T-cell (primary cell): ENCODE results near the gene JMJD1C. TPM values are rescaled to one million over a fixed set of nuclear protein-coding genes. Genes with fewer than 3 reads are reported as not detected.
A peak's percentile ranks its signal among the peaks of the same experiment; 100 is the strongest.

ENCODE experiments used
- ATAC-seq, 4 experiments: fragments of 200-7000 bp in 3 of 4; fragments of 150-1000 bp in 1 of 4; cut with Tn5 transposase; replicated peaks in 1 of 4; 1 replicate in 3 of 4; 2 replicates in 1 of 4; pipeline ENCODE4 v1.10.0; 2021; ENCODE audit warnings: moderate library complexity in 3 of 4, mild to moderate bottlenecking in 2 of 4, moderate number of reproducible peaks in 1 of 4
- CTCF ChIA-PET, 2 donors: fragments of 300-600 bp; sonication (Branson Sonifier 250); formaldehyde crosslinking; loops; one replicate each; lab custom pipeline; 2022; ENCODE audit warnings: antibody characterized with exemption in 2 of 2; lab: Charles Lee
- POLR2A ChIA-PET, 2 donors: fragments of 300-600 bp; sonication (Branson Sonifier 250); formaldehyde crosslinking; loops; one replicate each; lab custom pipeline; 2022; ENCODE audit warnings: antibody characterized with exemption in 2 of 2; lab: Charles Lee
- DNase-seq, 35 experiments: peaks; one replicate each; pipeline versions ENCODE4 v3.0.0 to v3.0.0-alpha.2; 2013 to 2023
- H3K27ac ChIP-seq: one replicate; pipeline ENCODE4 v1.5.1; 2013; ENCODE audit warnings: low read length
- H3K27me3 ChIP-seq, 2 experiments: replicated peaks in 1 of 2; 1 replicate in 1 of 2; 2 replicates in 1 of 2; pipeline versions ENCODE4 v1.6.1 to v1.7.0; 2013; ENCODE audit warnings: low read length in 1 of 2, mixed read lengths in 1 of 2; ENCODE audit not compliant: control insufficient read depth in 2 of 2, insufficient read depth in 2 of 2; ENCODE audit errors: extremely low read depth in 1 of 2
- H3K36me3 ChIP-seq, 2 donors: 1 replicate in 1 of 2; 2 replicates in 1 of 2; pipeline versions ENCODE4 v1.6.1 to v1.7.0; 2013; ENCODE audit warnings: low read length in 1 of 2; ENCODE audit not compliant: control insufficient read depth in 2 of 2, insufficient read depth in 1 of 2; ENCODE audit errors: extremely low read depth in 1 of 2
- H3K4me1 ChIP-seq, 2 experiments: 1 replicate in 1 of 2; 2 replicates in 1 of 2; pipeline versions ENCODE4 v1.6.1 to v1.7.0; 2013; ENCODE audit warnings: low read length in 2 of 2, mixed read lengths in 1 of 2; ENCODE audit not compliant: insufficient read depth in 2 of 2, control insufficient read depth in 1 of 2; ENCODE audit errors: extremely low read depth in 1 of 2
- H3K4me3 ChIP-seq, 2 donors: 1 replicate in 1 of 2; 2 replicates in 1 of 2; pipeline versions ENCODE4 v1.5.1 to v1.7.0; 2013; ENCODE audit warnings: mild to moderate bottlenecking in 2 of 2, low read length in 1 of 2, moderate library complexity in 1 of 2; ENCODE audit not compliant: control insufficient read depth in 1 of 2; ENCODE audit errors: extremely low read depth in 1 of 2
- H3K9me3 ChIP-seq: 2 replicates; pipeline ENCODE4 v1.7.0; 2013
- H3K27ac Mint-ChIP-seq, 2 donors: one replicate each; pipeline ENCODE4 v1.8.0; 2020 to 2021; ENCODE audit warnings: mild to moderate bottlenecking in 2 of 2, mixed read lengths in 2 of 2
- H3K27me3 Mint-ChIP-seq, 2 donors: one replicate each; pipeline ENCODE4 v1.8.0; 2021 to 2022; ENCODE audit warnings: mixed read lengths in 2 of 2
- H3K36me3 Mint-ChIP-seq: one replicate; pipeline ENCODE4 v1.8.0; 2021; ENCODE audit warnings: mixed read lengths
- H3K4me1 Mint-ChIP-seq, 3 donors: one replicate each; pipeline ENCODE4 v1.8.0; 2020 to 2022; ENCODE audit warnings: mixed read lengths in 3 of 3, mild to moderate bottlenecking in 1 of 3
- H3K4me3 Mint-ChIP-seq, 3 donors: one replicate each; pipeline ENCODE4 v1.8.0; 2020 to 2022; ENCODE audit warnings: mild to moderate bottlenecking in 3 of 3, mixed read lengths in 3 of 3, moderate library complexity in 3 of 3
- H3K9me3 Mint-ChIP-seq, 3 donors: one replicate each; pipeline ENCODE4 v1.8.0; 2020 to 2022; ENCODE audit warnings: mixed read lengths in 3 of 3
- WGBS: methylation state at CpG from one replicate; pipeline ENCODE4 v1.1.5; 2013; ENCODE audit warnings: missing lambda C conversion rate; ENCODE audit not compliant: insufficient coverage; 5-methylcytosine and 5-hydroxymethylcytosine counted together
- total RNA-seq, 35 experiments: library from RNA in 6 of 35; stranded (reverse) in 6 of 35; fragments of 120-200 nt in 1 of 35; gene quantifications; one replicate each; pipeline versions ENCODE4 v1.2.1 to v1.2.4 and lab custom pipeline; 2013 to 2026

The JMJD1C gene
- total RNA-seq, 5 donors from 2014 or later (not counting 1 experiment from before 2014, with no cell fraction given) = 84.1 to 193 (median 92.6) TPM

- Histone ChIP-seq H3K4me1 (no peaks in the 10 kb centered on the region), H3K4me3 (no peak overlapping the region), H3K9me3 (no peaks in the 10 kb centered on the region), H3K27ac (no peak overlapping the region), H3K36me3 (peaks cover 0 to 51% of the 10 kb centered on the region in 2 donors), H3K27me3 (no peaks in the 10 kb centered on the region)
- no peak for ATAC-seq
- H3K4me3 Mint-ChIP-seq = no peak overlapping the region
- H3K36me3 Mint-ChIP-seq = peaks cover 47% of the 10 kb centered on the region
- ChIA-PET CTCF (interaction anchor here (0.5 to 3.0 kb wide), 5 partner anchors 459 to 733 kb away, joined by 3 to 13 read pairs (median 3); no protein-coding TSS in a partner anchor), POLR2A (interaction anchor here in 1 of 2 donors (0.6 kb wide), 1 partner anchor 89 kb away, joined by 3 read pairs; no protein-coding TSS in a partner anchor)
- H3K27ac Mint-ChIP-seq = peak overlapping the region; percentile 53 to 70
- no CpG with 5 or more reads among the region's 1 CpG for WGBS
- H3K27me3 Mint-ChIP-seq = no peaks in the 10 kb centered on the region
- H3K4me1 Mint-ChIP-seq = peaks cover 13 to 26% (median 24%) of the 10 kb centered on the region in 3 donors
- H3K9me3 Mint-ChIP-seq = no peaks in the 10 kb centered on the region
- no peak for DNase-seq
Observed at GRCh38 chr10:63171255-63171855, 294.4 kb downstream of the JMJD1C start.

GRCh38 chr10:63169624-63170023, 296.2 kb downstream of the JMJD1C start:
- Mint-ChIP-seq H3K9me3 (no peaks in the 10 kb centered on the region), H3K4me3 (no peak overlapping the region), H3K36me3 (peaks cover 43% of the 10 kb centered on the region), H3K4me1 (peaks cover 13 to 25% (median 23%) of the 10 kb centered on the region in 3 donors), H3K27me3 (no peaks in the 10 kb centered on the region), H3K27ac (peak overlapping the region in 1 of 2 donors; percentile 58)
- Histone ChIP-seq H3K4me3 (no peak overlapping the region), H3K27me3 (no peaks in the 10 kb centered on the region), H3K27ac (no peak overlapping the region), H3K4me1 (no peaks in the 10 kb centered on the region), H3K9me3 (no peaks in the 10 kb centered on the region), H3K36me3 (peaks cover 0 to 45% of the 10 kb centered on the region in 2 donors)
- 100% methylated on average over 1 of the region's 2 CpGs for WGBS
- no peak for DNase-seq
- ChIA-PET POLR2A (no interaction called here), CTCF (interaction anchor here (0.6 to 3.0 kb wide), 5 partner anchors 9 to 551 kb away, joined by 3 to 13 read pairs (median 4); no protein-coding TSS in a partner anchor)
- ATAC-seq = no peak

- no peak for ATAC-seq
- Histone ChIP-seq H3K27me3 (no peaks in the 10 kb centered on the region), H3K4me1 (no peaks in the 10 kb centered on the region), H3K36me3 (peaks cover 2 to 45% of the 10 kb centered on the region in 2 donors), H3K27ac (no peak overlapping the region), H3K9me3 (no peaks in the 10 kb centered on the region), H3K4me3 (no peak overlapping the region)
- no peaks in the 10 kb centered on the region for H3K9me3 Mint-ChIP-seq
- no peak overlapping the region for H3K4me3 Mint-ChIP-seq
- peaks cover 38% of the 10 kb centered on the region for H3K36me3 Mint-ChIP-seq
- ChIA-PET POLR2A (no interaction called here), CTCF (interaction anchor here (1.5 to 5.4 kb wide), 7 partner anchors 12 to 551 kb away, joined by 4 to 290 read pairs (median 30); no protein-coding TSS in a partner anchor)
- H3K4me1 Mint-ChIP-seq = peaks cover 6 to 19% (median 16%) of the 10 kb centered on the region in 3 donors
- WGBS = 83% methylated on average over 2 of the region's 2 CpGs
- no peak for DNase-seq
- H3K27me3 Mint-ChIP-seq = no peaks in the 10 kb centered on the region
- H3K27ac Mint-ChIP-seq = peak overlapping the region; percentile 70 to 85
Observed at GRCh38 chr10:63168821-63169462, 296.8 kb downstream of the JMJD1C start.

- Histone ChIP-seq H3K36me3 (peaks cover 6 to 29% of the 10 kb centered on the region in 2 donors), H3K9me3 (no peaks in the 10 kb centered on the region), H3K27me3 (no peaks in the 10 kb centered on the region), H3K27ac (no peak overlapping the region), H3K4me1 (no peaks in the 10 kb centered on the region), H3K4me3 (no peak overlapping the region)
- Mint-ChIP-seq H3K36me3 (peaks cover 25% of the 10 kb centered on the region), H3K4me3 (no peak overlapping the region), H3K4me1 (peaks cover 2 to 3% (median 3%) of the 10 kb centered on the region in 3 donors), H3K9me3 (no peaks in the 10 kb centered on the region), H3K27me3 (no peaks in the 10 kb centered on the region), H3K27ac (no peak overlapping the region)
- DNase-seq (peak in 13 of 35 experiments; percentile 4 to 80 (median 19)), ATAC-seq (peak; percentile 69 to 74 (median 70))
- ChIA-PET POLR2A (interaction anchor here in 1 of 2 donors (0.7 to 2.2 kb wide), 4 partner anchors 59 to 554 kb away, joined by 3 to 10 read pairs (median 6); no protein-coding TSS in a partner anchor), CTCF (interaction anchor here (0.7 to 5.4 kb wide), 49 partner anchors 8 to 729 kb away, joined by 3 to 290 read pairs (median 4); partner anchors contain the start of gene NRBF2 (in 1 of the 2))
- WGBS = 36% methylated on average over 2 of the region's 3 CpGs
Observed at GRCh38 chr10:63166742-63167258, 299.0 kb downstream of the JMJD1C start.

GRCh38 chr10:63165249-63165648, 300.5 kb downstream of the JMJD1C start:
- Histone ChIP-seq H3K4me3 (no peak overlapping the region), H3K36me3 (peaks cover 6 to 18% of the 10 kb centered on the region in 2 donors), H3K27ac (no peak overlapping the region), H3K4me1 (peaks cover 0 to 2% of the 10 kb centered on the region in 2 experiments), H3K9me3 (no peaks in the 10 kb centered on the region), H3K27me3 (no peaks in the 10 kb centered on the region)
- H3K27me3 Mint-ChIP-seq = no peaks in the 10 kb centered on the region
- no peaks in the 10 kb centered on the region for H3K9me3 Mint-ChIP-seq
- ATAC-seq = no peak
- DNase-seq = no peak
- 100% methylated on average over 1 of the region's 7 CpGs for WGBS
- CTCF ChIA-PET = interaction anchor here (1.0 to 5.4 kb wide), 8 partner anchors 8 to 702 kb away, joined by 4 to 290 read pairs (median 18); no protein-coding TSS in a partner anchor
- no peak overlapping the region for H3K27ac Mint-ChIP-seq
- H3K36me3 Mint-ChIP-seq = peaks cover 18% of the 10 kb centered on the region
- H3K4me1 Mint-ChIP-seq = peaks cover 6 to 7% (median 7%) of the 10 kb centered on the region in 3 donors
- no peak overlapping the region for H3K4me3 Mint-ChIP-seq
- POLR2A ChIA-PET = no interaction called here

GRCh38 chr10:63164166-63164623, 301.6 kb downstream of the JMJD1C start:
- H3K4me3 Mint-ChIP-seq = no peak overlapping the region
- H3K4me1 ChIP-seq = peaks cover 0 to 2% of the 10 kb centered on the region in 2 experiments
- H3K27ac Mint-ChIP-seq = no peak overlapping the region
- peaks cover 13% of the 10 kb centered on the region for H3K36me3 Mint-ChIP-seq
- no peaks in the 10 kb centered on the region for H3K27me3 ChIP-seq
- peaks cover 6 to 9% of the 10 kb centered on the region in 2 donors for H3K36me3 ChIP-seq
- no peak overlapping the region for H3K4me3 ChIP-seq
- CTCF ChIA-PET = interaction anchor here (0.6 to 5.4 kb wide), 6 partner anchors 376 to 726 kb away, joined by 4 to 290 read pairs (median 54); no protein-coding TSS in a partner anchor
- POLR2A ChIA-PET = no interaction called here
- ATAC-seq (no peak), DNase-seq (no peak)
- H3K9me3 ChIP-seq = no peaks in the 10 kb centered on the region
- H3K27me3 Mint-ChIP-seq = no peaks in the 10 kb centered on the region
- WGBS = 100% methylated on average over 1 of the region's 2 CpGs
- no peak overlapping the region for H3K27ac ChIP-seq
- H3K9me3 Mint-ChIP-seq = no peaks in the 10 kb centered on the region
- peaks cover 6 to 7% (median 7%) of the 10 kb centered on the region in 3 donors for H3K4me1 Mint-ChIP-seq
